Stimulated activated naive B cell treated with anti-CD40 and anti-IgM and Interleukin-4, amounts not matched to agents 10 μg/mL and 1 μg/mL and 100 μg/mL, for 72 hours (primary cell): ENCODE measurements around the gene RPSA.
A peak's percentile ranks its signal among the peaks of the same experiment; 100 is the strongest.

ENCODE experiments used
- ATAC-seq, 2 donors: fragments of 150-1000 bp; cut with Tn5 transposase; replicated peaks; 2 replicates each; pipeline ENCODE4 v1.10.0; 2021; ENCODE audit warnings: moderate library complexity in 1 of 2
- DNase-seq: peaks from one replicate; pipeline ENCODE4 v3.0.0; 2021
- H3K27ac Mint-ChIP-seq: one replicate; pipeline ENCODE4 v1.8.0; 2022; ENCODE audit warnings: mild to moderate bottlenecking, mixed read lengths
- H3K27me3 Mint-ChIP-seq, 2 donors: one replicate each; pipeline ENCODE4 v1.8.0; 2022; ENCODE audit warnings: mixed read lengths in 2 of 2
- H3K36me3 Mint-ChIP-seq, 2 donors: one replicate each; pipeline ENCODE4 v1.8.0; 2022; ENCODE audit warnings: mixed read lengths in 2 of 2, mild to moderate bottlenecking in 1 of 2
- H3K4me1 Mint-ChIP-seq, 2 donors: one replicate each; pipeline ENCODE4 v1.8.0; 2022; ENCODE audit warnings: mixed read lengths in 2 of 2, mild to moderate bottlenecking in 1 of 2
- H3K4me3 Mint-ChIP-seq, 2 donors: one replicate each; pipeline ENCODE4 v1.8.0; 2022; ENCODE audit warnings: mild to moderate bottlenecking in 2 of 2, mixed read lengths in 2 of 2, moderate library complexity in 1 of 2
- H3K9me3 Mint-ChIP-seq, 2 donors: one replicate each; pipeline ENCODE4 v1.8.0; 2022; ENCODE audit warnings: mixed read lengths in 2 of 2, mild to moderate bottlenecking in 1 of 2

The RPSA gene

DNA sequence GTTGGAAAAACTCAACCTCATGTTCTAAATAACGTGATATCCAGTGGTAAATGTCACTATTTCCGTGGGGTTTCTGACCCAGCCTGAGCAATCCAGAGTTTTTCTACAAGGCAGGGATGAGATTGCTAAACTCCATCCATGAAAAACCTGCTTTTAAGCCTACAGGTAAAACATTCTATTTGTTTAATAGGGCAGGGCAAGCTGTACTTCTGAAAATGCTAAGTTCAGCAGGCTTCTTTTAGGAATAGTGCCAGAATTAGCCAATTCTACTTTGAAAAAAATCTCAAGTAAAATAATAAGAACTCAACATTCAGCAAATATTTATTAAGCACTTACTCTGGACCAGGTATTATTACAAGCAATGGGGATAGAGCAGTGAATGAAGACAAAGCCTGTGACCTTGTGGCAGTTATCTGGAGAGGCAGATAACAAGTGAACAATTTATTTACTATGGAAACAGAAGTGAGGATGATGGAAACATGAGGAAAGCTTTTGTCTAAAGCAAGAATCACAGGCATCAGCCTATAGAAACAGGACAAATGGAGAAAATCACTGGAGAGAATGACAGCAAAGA lies 13.3 kb downstream of the RPSA start:
- H3K36me3 Mint-ChIP-seq, result peaks cover 8 to 31% of the 10 kb centered on the region in 2 donors
- H3K4me3 Mint-ChIP-seq, result no peak overlapping the region
- H3K27me3 Mint-ChIP-seq, result peaks cover 0 to 6% of the 10 kb centered on the region in 2 donors
- DNase-seq (no peak), ATAC-seq (no peak)
- H3K4me1 Mint-ChIP-seq, result peaks cover 7 to 16% of the 10 kb centered on the region in 2 donors
- H3K9me3 Mint-ChIP-seq, result no peaks in the 10 kb centered on the region
- H3K27ac Mint-ChIP-seq, result no peak overlapping the region

GRCh38 chr3:39420543-39420942 lies 14.0 kb downstream of the RPSA start:
- Mint-ChIP-seq H3K4me3 (no peak overlapping the region), H3K9me3 (no peaks in the 10 kb centered on the region), H3K4me1 (peaks cover 7 to 16% of the 10 kb centered on the region in 2 donors), H3K27ac (no peak overlapping the region), H3K27me3 (peaks cover 0 to 6% of the 10 kb centered on the region in 2 donors), H3K36me3 (peaks cover 9 to 27% of the 10 kb centered on the region in 2 donors)
- no peak for ATAC-seq
- DNase-seq, result no peak

DNA sequence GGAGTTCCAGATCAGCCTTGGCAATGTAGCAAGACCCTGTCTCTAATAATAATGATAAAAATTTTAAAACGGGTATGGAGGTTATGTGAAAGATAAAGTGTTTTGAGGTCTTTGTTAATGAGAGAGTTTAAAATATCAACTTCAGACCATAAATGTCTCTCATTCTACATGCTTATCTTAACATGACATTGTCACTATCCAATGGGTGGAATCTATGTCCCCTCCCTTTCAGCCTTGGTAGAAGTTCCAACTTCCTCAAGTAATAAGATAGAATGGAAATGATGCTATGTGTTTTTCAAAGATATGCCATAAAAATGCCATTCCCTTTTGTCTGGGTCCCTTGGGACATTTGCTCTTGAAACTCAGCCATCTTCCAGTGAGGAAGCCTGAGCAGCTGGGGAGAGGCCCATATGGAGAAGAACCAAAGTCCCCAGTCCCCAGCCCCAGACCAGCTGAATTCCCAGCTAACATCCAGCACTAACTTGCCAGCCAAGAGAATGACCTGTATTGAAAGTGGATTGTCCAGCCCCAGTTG lies 17.0 kb downstream of the RPSA start:
- H3K4me1 Mint-ChIP-seq, result peaks cover 0 to 1% of the 10 kb centered on the region in 2 donors
- no peak overlapping the region for H3K27ac Mint-ChIP-seq
- H3K4me3 Mint-ChIP-seq, result no peak overlapping the region
- peaks cover 7 to 29% of the 10 kb centered on the region in 2 donors for H3K36me3 Mint-ChIP-seq
- no peak for ATAC-seq
- peaks cover 0 to under 1% of the 10 kb centered on the region in 2 donors for H3K27me3 Mint-ChIP-seq
- no peaks in the 10 kb centered on the region for H3K9me3 Mint-ChIP-seq
- DNase-seq, result no peak

DNA sequence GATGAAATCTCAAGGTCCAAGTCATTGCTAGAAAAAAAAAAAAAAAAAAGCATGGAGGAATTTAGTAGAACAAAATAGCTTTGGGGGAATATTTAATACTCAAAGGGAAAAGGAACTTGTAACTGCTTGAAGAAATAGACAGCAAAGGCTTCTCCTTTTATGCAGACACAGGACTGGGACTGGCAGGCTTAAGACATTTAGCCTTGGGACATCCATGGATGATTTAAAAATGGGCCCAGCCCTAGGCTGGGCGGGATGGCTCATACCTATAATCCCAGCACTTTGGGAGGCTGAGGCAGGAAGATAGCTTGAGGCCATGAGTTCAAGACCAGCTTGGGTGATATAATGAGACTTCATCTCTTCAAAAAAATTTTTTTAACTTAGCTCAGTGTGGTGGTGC lies 19.8 kb downstream of the RPSA start:
- ATAC-seq (no peak), DNase-seq (no peak)
- H3K4me1 Mint-ChIP-seq, result no peaks in the 10 kb centered on the region
- H3K27me3 Mint-ChIP-seq, result peaks cover 10 to 12% of the 10 kb centered on the region in 2 donors
- no peaks in the 10 kb centered on the region for H3K9me3 Mint-ChIP-seq
- H3K4me3 Mint-ChIP-seq, result no peak overlapping the region
- H3K27ac Mint-ChIP-seq, result no peak overlapping the region
- H3K36me3 Mint-ChIP-seq, result peaks cover 3 to 18% of the 10 kb centered on the region in 2 donors

DNA sequence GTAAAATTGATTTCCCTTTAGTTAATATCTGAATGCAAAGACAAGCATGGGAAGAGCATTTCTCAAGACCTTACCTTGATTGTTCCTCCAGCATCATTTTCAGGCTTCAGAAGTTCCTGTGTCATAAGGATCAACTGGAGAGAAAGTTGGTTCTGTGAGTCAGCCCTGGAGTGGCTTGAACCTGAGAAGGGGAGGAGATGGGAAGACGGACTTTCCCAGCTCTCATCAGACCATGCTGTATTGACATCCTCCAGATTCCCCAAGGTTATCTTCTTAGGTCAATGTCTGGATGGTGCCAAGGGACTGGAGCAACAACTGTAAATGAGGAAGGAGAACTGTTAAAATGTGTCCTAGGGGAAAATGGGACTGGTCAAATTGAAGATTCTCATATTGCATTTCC lies 21.0 kb downstream of the RPSA start:
- peaks cover 3 to 8% of the 10 kb centered on the region in 2 donors for H3K36me3 Mint-ChIP-seq
- H3K27me3 Mint-ChIP-seq, result peaks cover 10 to 12% of the 10 kb centered on the region in 2 donors
- ATAC-seq, result no peak
- no peaks in the 10 kb centered on the region for H3K4me1 Mint-ChIP-seq
- no peak for DNase-seq
- H3K9me3 Mint-ChIP-seq, result no peaks in the 10 kb centered on the region
- no peak overlapping the region for H3K4me3 Mint-ChIP-seq
- no peak overlapping the region for H3K27ac Mint-ChIP-seq

GRCh38 chr3:39428745-39429201 lies 22.3 kb downstream of the RPSA start:
- Mint-ChIP-seq H3K4me1 (no peaks in the 10 kb centered on the region), H3K36me3 (peaks cover 3 to 8% of the 10 kb centered on the region in 2 donors), H3K4me3 (no peak overlapping the region), H3K9me3 (no peaks in the 10 kb centered on the region), H3K27ac (no peak overlapping the region), H3K27me3 (peaks cover 10 to 12% of the 10 kb centered on the region in 2 donors)
- no peak for DNase-seq
- ATAC-seq, result no peak

DNA sequence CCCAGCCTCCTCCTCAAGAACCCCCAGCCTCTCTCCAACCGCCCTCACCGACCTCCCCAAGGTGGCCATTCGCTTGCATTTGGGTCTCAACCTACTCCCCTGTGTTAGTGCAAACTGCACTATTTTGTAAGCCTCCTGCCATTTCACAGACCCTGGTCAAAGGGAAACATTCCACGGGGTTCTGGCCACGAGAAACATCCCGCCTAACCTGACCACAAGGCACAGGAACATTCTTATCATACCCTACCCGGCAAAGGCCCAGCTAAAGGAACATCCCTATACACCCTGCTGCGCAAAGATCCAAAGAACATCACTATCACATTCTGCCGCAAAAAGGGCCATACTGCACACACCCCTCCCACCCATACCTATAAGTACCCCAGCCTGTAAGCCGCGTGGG lies 22.9 kb downstream of the RPSA start:
- Mint-ChIP-seq H3K4me3 (no peak overlapping the region), H3K27me3 (peaks cover 10 to 12% of the 10 kb centered on the region in 2 donors), H3K4me1 (peaks cover 0 to 3% of the 10 kb centered on the region in 2 donors), H3K9me3 (no peaks in the 10 kb centered on the region), H3K36me3 (peaks cover 3 to 8% of the 10 kb centered on the region in 2 donors), H3K27ac (no peak overlapping the region)
- ATAC-seq (no peak), DNase-seq (no peak)

GRCh38 chr3:39432342-39432741 lies 25.8 kb downstream of the RPSA start:
- Mint-ChIP-seq H3K27me3 (peaks cover 10 to 12% of the 10 kb centered on the region in 2 donors), H3K4me1 (peaks cover 7 to 8% of the 10 kb centered on the region in 2 donors), H3K36me3 (peaks cover 0 to 4% of the 10 kb centered on the region in 2 donors), H3K9me3 (no peaks in the 10 kb centered on the region), H3K4me3 (no peak overlapping the region), H3K27ac (no peak overlapping the region)
- ATAC-seq, result no peak
- no peak for DNase-seq

DNA sequence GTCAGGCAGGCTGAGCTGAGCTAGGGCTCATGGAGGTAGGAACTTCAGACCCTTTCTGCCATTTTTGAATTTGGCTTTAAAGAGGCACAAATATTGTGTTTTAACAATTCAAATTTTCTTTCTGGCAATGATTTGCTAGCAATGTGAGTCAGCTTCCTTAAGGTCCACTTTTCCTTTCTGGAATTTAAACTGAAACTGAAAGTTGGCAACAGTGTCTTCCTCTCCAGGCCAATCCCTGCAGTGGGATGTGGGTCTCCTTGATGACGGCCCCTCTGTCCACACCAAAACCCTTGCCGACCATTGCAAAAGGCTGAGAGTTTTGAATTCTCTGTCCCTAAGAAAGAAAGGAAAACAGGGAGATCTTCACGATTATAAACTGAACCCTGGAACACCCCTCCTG lies 27.1 kb downstream of the RPSA start:
- Mint-ChIP-seq H3K9me3 (no peaks in the 10 kb centered on the region), H3K4me1 (peaks cover 7 to 8% of the 10 kb centered on the region in 2 donors), H3K36me3 (peaks cover 0 to 4% of the 10 kb centered on the region in 2 donors), H3K27ac (no peak overlapping the region), H3K4me3 (no peak overlapping the region), H3K27me3 (peaks cover 10 to 12% of the 10 kb centered on the region in 2 donors)
- DNase-seq (no peak), ATAC-seq (no peak)

DNA sequence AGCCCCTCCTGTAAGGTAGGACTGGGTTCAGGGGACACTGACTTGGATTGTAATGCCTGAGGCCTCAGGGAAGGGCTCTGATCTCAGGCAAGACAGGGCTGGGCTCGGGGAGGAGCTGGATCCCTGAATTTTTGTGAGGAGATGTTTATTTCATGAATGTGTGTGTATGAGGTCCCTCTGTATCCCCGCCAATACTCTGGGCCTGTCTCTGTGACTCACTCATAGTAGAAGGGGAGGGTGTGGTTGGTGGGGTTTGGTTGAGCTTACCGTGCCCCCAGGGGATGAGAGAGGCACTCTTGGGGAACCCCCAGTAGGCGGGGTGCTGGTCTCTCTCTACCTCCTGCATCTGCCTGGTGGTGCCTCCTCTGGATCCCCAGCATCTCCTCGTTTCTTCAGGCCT lies 28.1 kb downstream of the RPSA start:
- ATAC-seq (peak; percentile 81 to 96), DNase-seq (no peak)
- Mint-ChIP-seq H3K4me1 (peaks cover 7 to 8% of the 10 kb centered on the region in 2 donors), H3K4me3 (no peak overlapping the region), H3K36me3 (no peaks in the 10 kb centered on the region), H3K27ac (peak overlapping the region; percentile 84), H3K9me3 (no peaks in the 10 kb centered on the region), H3K27me3 (peaks cover 10 to 12% of the 10 kb centered on the region in 2 donors)

DNA sequence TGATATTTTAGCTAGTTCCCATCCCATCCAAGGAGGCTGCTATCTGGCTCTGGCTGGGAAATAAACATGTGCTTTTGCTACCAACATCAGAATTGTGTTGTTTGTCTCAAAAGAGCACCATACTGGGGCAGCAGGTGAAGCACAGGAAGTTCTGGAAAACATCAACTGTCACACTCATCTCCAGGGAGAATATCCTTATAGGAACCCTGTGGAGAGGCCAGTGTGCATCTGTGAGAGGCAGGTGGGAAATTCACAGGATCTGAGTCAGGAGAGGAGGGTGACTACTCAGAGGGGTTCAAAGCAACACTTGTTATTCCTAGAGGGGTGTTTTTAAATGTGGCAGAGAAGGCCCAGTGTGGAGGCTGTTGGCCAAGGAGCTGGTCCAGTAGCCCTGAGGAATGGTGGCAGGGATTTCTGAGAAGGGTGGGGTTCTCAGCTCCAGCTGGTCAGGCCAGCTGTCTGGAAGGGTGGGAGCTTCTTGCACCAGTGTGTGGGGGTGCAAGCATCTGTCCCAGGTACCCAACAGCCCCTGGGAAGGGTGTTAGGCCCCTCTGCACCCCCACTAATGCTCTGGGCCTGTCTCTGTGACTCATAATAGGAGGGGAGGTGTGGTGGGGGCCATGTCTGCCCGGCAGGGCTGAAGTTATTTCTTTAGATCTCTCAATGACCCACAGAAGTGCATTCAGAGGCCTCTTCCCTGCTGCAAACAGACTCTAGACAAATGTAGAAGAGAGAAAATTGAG lies 28.7 kb downstream of the RPSA start:
- no peaks in the 10 kb centered on the region for H3K36me3 Mint-ChIP-seq
- no peak for DNase-seq
- no peak overlapping the region for H3K4me3 Mint-ChIP-seq
- H3K4me1 Mint-ChIP-seq, result peaks cover 7 to 8% of the 10 kb centered on the region in 2 donors
- H3K9me3 Mint-ChIP-seq, result no peaks in the 10 kb centered on the region
- ATAC-seq, result no peak
- H3K27me3 Mint-ChIP-seq, result peaks cover 6 to 7% of the 10 kb centered on the region in 2 donors
- peak overlapping the region; percentile 3 for H3K27ac Mint-ChIP-seq

DNA sequence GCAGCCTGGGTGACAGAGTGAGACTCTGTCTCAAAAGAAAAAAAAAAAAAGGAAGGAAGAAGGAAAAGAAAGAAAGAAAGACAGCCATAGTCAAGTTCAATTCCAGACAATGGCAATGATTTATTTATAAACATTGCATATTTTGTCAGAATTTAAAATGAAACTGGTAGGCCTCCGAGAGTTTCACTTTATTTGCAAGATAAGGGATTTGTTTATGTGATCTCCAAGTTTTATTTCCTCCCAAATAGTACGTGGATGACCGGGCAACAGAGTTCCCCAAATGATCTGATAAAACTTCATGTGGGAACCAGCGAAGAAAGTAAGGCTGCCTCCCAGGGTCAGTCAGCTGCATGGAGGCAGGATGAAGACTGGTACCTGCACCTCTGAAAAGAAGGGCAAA lies 32.4 kb downstream of the RPSA start:
- ATAC-seq, result no peak
- H3K27me3 Mint-ChIP-seq, result no peaks in the 10 kb centered on the region
- peaks cover 7 to 8% of the 10 kb centered on the region in 2 donors for H3K4me1 Mint-ChIP-seq
- DNase-seq, result no peak
- no peaks in the 10 kb centered on the region for H3K36me3 Mint-ChIP-seq
- no peak overlapping the region for H3K27ac Mint-ChIP-seq
- no peaks in the 10 kb centered on the region for H3K9me3 Mint-ChIP-seq
- H3K4me3 Mint-ChIP-seq, result no peak overlapping the region

DNA sequence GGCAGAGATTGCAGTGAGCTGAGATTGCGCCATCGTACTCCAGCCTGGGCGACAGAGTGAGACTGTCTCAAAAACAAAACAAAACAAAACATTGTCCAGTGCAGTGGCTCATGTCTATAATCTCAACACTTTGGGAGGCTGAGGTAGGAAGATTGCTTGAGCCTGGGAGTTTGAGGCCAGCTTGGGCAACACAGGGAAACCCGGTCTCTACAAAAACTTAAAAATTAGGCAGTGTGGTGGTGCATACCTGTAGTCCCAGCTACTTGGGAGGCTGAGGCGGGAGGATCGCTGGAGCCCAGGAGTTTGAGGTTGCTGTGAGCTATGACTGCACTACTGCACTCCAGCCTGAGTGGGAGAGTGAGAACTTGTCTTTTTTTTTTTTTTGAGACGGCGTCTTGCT lies 33.8 kb downstream of the RPSA start:
- no peaks in the 10 kb centered on the region for H3K36me3 Mint-ChIP-seq

GRCh38 chr3:39443530-39443929 lies 37.0 kb downstream of the RPSA start:
- H3K9me3 Mint-ChIP-seq, result no peaks in the 10 kb centered on the region
- peaks cover 3 to 9% of the 10 kb centered on the region in 2 donors for H3K27me3 Mint-ChIP-seq
- no peaks in the 10 kb centered on the region for H3K36me3 Mint-ChIP-seq
- H3K27ac Mint-ChIP-seq, result no peak overlapping the region
- ATAC-seq (no peak), DNase-seq (no peak)
- H3K4me3 Mint-ChIP-seq, result no peak overlapping the region
- peaks cover 7 to 11% of the 10 kb centered on the region in 2 donors for H3K4me1 Mint-ChIP-seq

More for the DNA sequence above, 33.8 kb downstream of the RPSA start:
- no peak for DNase-seq
- H3K4me1 Mint-ChIP-seq, result peaks cover 0 to under 1% of the 10 kb centered on the region in 2 donors
- H3K4me3 Mint-ChIP-seq, result no peak overlapping the region
- no peak for ATAC-seq
- no peaks in the 10 kb centered on the region for H3K27me3 Mint-ChIP-seq
- no peaks in the 10 kb centered on the region for H3K9me3 Mint-ChIP-seq
- H3K27ac Mint-ChIP-seq, result no peak overlapping the region

GRCh38 chr3:39445927-39446326 lies 39.4 kb downstream of the RPSA start:
- ATAC-seq (peak; percentile 68 to 82), DNase-seq (no peak)
- Mint-ChIP-seq H3K36me3 (no peaks in the 10 kb centered on the region), H3K4me1 (peaks cover 7 to 11% of the 10 kb centered on the region in 2 donors), H3K4me3 (no peak overlapping the region), H3K9me3 (no peaks in the 10 kb centered on the region), H3K27ac (no peak overlapping the region), H3K27me3 (peaks cover 7 to 18% of the 10 kb centered on the region in 2 donors)
